LHCN-M2 (cell line): Measurements from ENCODE around the gene STK4. TPM values are rescaled to one million over a fixed set of nuclear protein-coding genes. Genes with fewer than 3 reads are reported as not detected.

Experiments used
- DNase-seq: peaks from one replicate; pipeline ENCODE4 v3.0.0-alpha.2; 2012; ENCODE audit warnings: low read depth
- polyA plus RNA-seq: library from polyadenylated mRNA; unstranded; fragments of >200 nt; gene quantifications from one replicate; pipeline ENCODE4 v1.2.1, GENCODE V29; 2012; ENCODE audit warnings: missing spikeins
- total RNA-seq: library from RNA; depleted of rRNA; stranded (reverse); fragments of >200 nt; gene quantifications from 2 replicates; pipeline ENCODE4 v1.2.3, GENCODE V29; 2014; rRNA removed

The STK4 gene
- 18.2 and 22.3 TPM in 2 replicates for total RNA-seq
- polyA plus RNA-seq = 7.5 TPM

GRCh38 chr20:44966030-44966961 lies at the start of gene STK4:
STK4 (plus strand) TSS chr20:44966512; CDS start chr20:44966569, 57 bp downstream.
- peak; percentile 90 for DNase-seq

DNA sequence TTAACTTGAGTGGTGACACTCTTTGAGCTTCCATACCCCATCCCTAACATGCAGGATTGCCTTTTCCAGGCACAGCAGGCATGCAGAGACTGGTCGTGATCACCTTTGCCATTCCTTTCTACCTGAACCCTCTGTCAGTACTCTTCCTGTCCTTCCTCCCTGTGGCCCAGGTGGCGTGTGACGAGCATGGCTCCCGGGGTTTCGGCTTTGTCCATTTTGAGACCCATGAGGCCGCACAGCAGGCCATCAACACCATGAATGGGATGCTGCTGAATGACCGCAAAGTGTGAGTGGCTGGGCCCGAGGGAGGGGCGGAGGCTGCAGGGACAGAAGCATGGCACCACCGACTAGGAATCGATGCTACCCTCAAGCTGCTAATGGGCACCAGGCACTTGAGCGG lies 49.7 kb upstream of the STK4 start:
- no peak for DNase-seq

DNA sequence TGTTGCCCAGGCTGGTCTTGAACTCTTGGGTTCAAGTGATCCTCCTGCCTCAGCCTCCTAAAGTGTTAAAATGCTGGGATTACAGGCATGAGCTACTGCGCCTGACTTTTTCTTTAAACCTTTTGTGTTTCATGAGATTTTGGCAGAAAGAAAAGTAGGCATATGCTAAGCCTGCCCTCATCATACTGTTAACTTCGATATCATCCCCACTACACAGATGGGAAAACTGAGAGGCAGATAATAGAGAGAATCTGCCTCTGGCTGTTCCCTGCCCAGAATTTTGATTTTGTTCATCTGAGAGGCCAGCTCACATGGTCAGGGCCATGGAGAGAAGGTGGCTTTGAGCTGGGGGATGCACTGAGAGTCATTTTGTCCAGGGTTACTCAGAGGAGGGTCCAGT lies 48.9 kb upstream of the STK4 start:
- no peak for DNase-seq

GRCh38 chr20:44918342-44918741 lies 48.0 kb upstream of the STK4 start:
- no peak for DNase-seq

GRCh38 chr20:44918761-44919160 lies 47.6 kb upstream of the STK4 start:
- DNase-seq = no peak

- no peak for DNase-seq
These were observed 44.9 kb upstream of the STK4 start for GRCh38 chr20:44921447-44921846.

DNA sequence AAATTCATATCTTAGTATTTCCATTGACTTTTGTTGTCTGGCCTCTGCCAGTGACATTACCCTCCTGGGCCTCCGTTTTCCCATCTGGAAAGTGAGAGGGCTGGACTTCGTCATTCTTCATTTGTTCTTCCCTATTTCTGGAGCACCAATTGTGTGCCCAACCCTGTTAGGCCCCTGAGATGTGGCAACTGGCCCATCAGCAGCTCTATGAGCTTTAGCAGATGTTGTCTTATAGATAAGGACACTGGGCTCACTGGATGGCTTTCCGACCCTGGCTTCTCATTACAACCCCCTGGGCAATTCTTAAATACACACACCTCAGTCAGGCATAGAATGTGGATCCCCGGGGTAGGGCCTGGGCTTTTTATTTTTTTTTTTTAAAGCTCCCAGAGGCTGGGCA lies 41.8 kb upstream of the STK4 start:
- no peak for DNase-seq

- DNase-seq = no peak
These were observed 37.7 kb upstream of the STK4 start for GRCh38 chr20:44928595-44928994.

DNA sequence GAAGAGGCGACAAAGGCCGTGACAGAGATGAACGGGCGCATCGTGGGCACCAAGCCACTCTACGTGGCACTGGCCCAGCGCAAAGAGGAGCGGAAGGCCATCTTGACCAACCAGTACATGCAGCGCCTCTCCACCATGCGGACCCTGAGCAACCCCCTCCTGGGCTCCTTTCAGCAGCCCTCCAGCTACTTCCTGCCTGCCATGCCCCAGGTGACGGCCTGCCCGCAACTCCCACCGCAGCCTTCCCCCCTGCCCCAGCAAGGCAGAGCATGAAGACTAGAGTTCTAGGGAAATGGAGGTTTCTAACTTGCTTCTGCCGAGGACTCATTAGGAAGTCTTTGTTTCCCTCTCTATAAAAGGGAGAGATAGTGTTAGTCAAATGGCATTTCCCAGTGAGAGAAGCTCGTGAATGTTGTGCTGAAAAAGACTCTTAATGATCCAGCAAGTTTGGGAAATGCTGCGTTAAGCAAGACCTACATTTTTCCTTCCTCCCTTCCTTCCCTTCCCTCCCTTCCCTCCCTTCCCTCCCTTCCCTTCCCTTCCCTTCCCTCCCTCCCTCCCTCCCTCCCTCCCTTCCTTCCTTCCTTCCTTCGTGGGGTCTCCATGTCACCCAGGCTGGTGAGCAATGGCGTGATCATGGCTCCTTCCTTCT lies 35.7 kb upstream of the STK4 start:
- no peak for DNase-seq

DNA sequence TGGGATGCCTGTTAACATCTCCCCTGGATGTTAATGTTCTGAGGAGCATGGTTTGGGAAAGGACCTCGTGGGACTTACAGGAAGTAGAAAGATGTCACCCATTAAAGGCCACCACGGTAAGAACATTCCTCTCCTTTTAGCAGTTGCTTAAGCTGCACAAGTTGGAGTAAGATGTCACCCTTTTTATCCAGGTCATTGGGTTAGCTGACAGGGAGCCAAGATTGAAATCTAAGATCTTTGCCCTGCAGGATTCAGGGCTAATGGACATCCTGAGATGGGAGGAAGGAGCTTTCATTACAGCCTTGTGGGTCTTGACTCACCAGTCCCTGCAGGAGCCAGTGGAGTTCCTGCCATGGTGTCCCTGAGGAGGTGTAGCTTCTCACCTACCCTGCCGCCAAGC lies 34.4 kb upstream of the STK4 start:
- DNase-seq = no peak

GRCh38 chr20:44932916-44933315 lies 33.4 kb upstream of the STK4 start:
- DNase-seq = no peak

GRCh38 chr20:44936510-44936909 lies 29.8 kb upstream of the STK4 start:
- no peak for DNase-seq

- DNase-seq = peak; percentile 36
These were observed 27.7 kb upstream of the STK4 start for GRCh38 chr20:44938637-44939036.

GRCh38 chr20:44941120-44941691 lies 25.1 kb upstream of the STK4 start:
- DNase-seq = no peak

DNA sequence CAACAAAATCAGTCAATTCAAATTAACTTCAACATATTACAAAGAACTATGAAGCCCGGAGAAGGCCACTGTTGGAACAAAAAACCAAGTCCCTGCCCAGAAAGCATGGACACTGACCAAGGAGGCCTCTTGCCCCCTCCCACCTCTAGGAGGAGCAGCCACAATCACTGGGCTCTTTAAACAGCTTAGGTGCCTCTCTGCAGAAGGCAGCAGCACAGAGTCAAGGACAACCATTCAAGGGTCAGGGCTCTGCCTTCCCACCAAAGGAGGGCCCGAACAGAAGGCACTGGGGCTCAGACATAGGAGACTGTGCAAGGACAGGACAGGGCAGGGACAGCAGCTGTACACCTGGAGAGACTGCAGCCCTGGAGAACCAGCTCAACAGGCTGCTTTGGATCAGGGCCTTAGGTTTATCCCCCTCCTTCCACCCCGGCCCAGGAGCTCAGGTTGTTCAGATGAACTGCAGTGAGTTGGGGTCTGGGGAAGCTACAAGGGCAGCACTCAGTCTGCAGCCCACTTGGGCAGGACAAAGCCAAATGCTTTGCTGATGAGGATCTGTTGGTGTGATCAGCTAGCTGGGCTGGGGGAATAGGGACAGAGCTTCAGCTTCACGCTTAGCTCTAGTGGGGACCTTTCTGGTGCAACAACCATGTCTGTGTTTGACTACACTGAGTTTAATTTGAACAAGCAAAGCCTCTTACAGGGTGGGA lies 23.9 kb upstream of the STK4 start:
- no peak for DNase-seq

DNA sequence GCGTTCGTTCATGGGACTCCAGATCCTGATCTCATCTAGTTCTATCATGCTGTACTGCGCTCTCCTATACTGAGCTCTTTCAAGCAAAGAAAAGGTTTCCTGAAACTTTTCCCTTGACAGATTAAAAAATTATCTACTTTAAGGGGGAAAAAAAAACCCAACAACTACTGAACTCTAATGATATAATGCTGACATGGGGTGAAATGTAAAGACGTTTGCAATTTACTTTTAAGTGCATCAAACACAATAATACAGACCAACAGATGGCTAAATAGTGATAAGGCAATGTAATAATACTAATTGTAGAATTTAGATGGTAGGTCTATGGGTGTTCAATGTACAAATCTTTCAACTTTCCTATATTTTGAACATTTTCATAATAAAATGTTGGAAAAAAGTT lies 22.5 kb upstream of the STK4 start:
- DNase-seq = no peak

DNA sequence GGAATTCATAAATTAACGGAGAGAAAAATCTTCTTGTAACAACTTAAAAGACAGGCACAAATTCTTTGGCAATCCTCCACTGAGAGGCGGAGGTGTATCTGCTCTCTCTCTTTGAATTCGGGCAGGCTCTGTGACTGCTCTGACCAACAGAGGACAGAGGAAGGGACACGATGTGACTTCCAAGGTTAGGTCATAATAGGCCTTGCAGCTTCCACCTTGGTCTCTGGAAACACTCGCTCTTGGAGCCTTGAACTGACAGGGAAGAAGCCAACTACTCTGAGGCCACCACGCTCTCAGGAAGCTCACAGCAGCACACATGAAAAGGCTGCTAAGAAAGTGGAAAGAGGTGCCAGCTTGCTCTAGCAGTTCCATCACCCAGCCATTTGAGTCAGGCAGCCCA lies 21.1 kb upstream of the STK4 start:
- no peak for DNase-seq

GRCh38 chr20:44946271-44946852 lies 19.9 kb upstream of the STK4 start:
- peak; percentile 41 for DNase-seq

GRCh38 chr20:44948107-44948506 lies 18.2 kb upstream of the STK4 start:
- DNase-seq = no peak

GRCh38 chr20:44948513-44948912 lies 17.8 kb upstream of the STK4 start:
- DNase-seq = no peak

DNA sequence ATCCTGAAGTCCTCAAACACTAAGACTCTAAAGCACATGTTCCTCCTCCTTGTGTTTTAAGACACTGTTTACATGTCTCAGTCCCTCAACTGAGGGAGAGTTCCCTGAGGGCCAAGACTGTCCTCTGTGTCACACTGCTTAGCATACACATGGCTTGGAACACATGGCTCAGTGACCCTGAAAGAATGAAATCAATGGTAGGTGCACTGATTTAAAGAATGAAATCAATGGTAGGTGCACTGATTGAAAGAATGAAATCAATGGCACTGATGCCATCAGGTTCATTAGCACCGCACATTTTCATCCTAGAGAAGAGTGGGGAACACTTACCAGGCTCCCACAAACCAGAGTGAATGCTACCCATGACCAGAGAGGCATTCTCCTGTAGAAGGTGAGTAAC lies 15.9 kb upstream of the STK4 start:
- no peak for DNase-seq

DNA sequence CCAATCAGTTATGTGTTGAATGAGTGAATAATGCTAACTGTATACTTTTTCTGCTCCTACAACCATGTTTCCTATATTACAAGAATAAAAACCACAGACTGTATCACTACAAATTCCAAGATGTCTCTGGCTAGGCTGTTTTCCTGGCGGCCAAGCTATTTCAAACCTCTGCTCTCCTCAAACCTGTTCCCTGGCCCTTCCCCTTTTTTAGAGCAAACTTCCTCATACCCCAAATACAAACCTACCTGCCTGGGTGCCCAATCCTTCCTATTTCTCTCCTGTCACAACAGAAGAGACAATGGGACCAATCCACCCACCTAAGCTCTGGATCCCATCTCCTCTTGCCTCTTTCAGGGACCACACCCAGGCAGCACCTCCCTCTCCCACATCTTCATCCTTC lies 13.6 kb upstream of the STK4 start:
- no peak for DNase-seq
